Measurements from ENCODE around the gene AGBL4. TPM values are rescaled to one million over a fixed set of nuclear protein-coding genes. Genes with fewer than 3 reads are reported as not detected.

Gene AGBL4
- total and polyA plus RNA-seq, 9 of the 15 experiments (the other 6 are each of a cell fraction or from before 2014, with no cell fraction given): 0.11 TPM; not detected in 7

- DNase-seq (ENCODE audit: extremely low read depth in 1 of 4, low spot score in 3 of 4) (no peak), FAIRE-seq (no peak), ATAC-seq (peak; percentile 22; the same call in 1 of the 3 replicates)
- Histone ChIP-seq H3K9ac (ENCODE audit: insufficient read depth in 1 of 2, low read depth in 2 of 2, low read length in 2 of 2) (no peak overlapping the region), H3K9me3 (replicated peaks; ENCODE audit: control insufficient read depth, insufficient read depth, low read depth, low read length) (no peaks in the 10 kb centered on the region), H3K9me1 (ENCODE audit: control insufficient read depth, insufficient read depth, low read length) (no peaks in the 10 kb centered on the region), H4K20me1 (replicated peaks; ENCODE audit: control insufficient read depth, insufficient read depth, low read length) (no peaks in the 10 kb centered on the region), H3K27ac (ENCODE audit: extremely low read depth, low read depth, low read length) (no peak overlapping the region), H3K4me2 (ENCODE audit: insufficient read depth, low read length) (no peak overlapping the region), H3K36me3 (ENCODE audit: control insufficient read depth, insufficient read depth, low read length) (no peaks in the 10 kb centered on the region), H3K79me2 (ENCODE audit: control insufficient read depth, insufficient read depth, low read length) (no peaks in the 10 kb centered on the region), H3K4me1 (replicated peaks in 1 of 2; ENCODE audit: control insufficient read depth in 2 of 2, insufficient read depth in 2 of 2, low read length in 2 of 2) (no peaks in the 10 kb centered on the region; a peak in 1 of 5 replicates), H3K27me3 (ENCODE audit: control insufficient read depth in 2 of 2, insufficient read depth in 2 of 2, low read length in 2 of 2) (no peaks in the 10 kb centered on the region), H3K4me3 (no peak overlapping the region), H2AFZ (ENCODE audit: low read depth, low read length) (no peak overlapping the region)
- intact Hi-C loops (cut with micrococcal nuclease) (no loop called here), in situ Hi-C loops (cut with MboI) (no loop called here)
- 20% methylated on average over 54 of the region's 72 CpGs for WGBS (ENCODE audit: insufficient coverage, low coverage, missing lambda C conversion rate)
- POLR2A ChIA-PET: no interaction called here
- no TSS peak for BruUV-seq (replicated peaks)
- CTCF ChIA-PET (ENCODE audit: low intra/inter-chr PET ratio): no interaction called here
- TF ChIP-seq FOXA3 (CRISPR knock-in tag; conservative IDR thresholded peaks at IDR 0.05 in 1 of 2, IDR thresholded peaks at IDR 0.05 in 1 of 2) (no peak), NCOA2 (IDR thresholded peaks at IDR 0.05; ENCODE audit: partially characterized antibody in 2 of 2) (no peak), ZNF184 (CRISPR knock-in tag; IDR thresholded peaks at IDR 0.05) (no peak)
Observed at GRCh38 chr1:50047916-50048694, 24.4 kb upstream of the AGBL4 start.

- no peak overlapping the region for H3K9ac ChIP-seq (ENCODE audit: insufficient read depth in 1 of 2, low read depth in 2 of 2, low read length in 2 of 2)
- FAIRE-seq: no peak
- no peak overlapping the region for H3K4me2 ChIP-seq (ENCODE audit: insufficient read depth, low read length)
- POLR2A ChIA-PET: no interaction called here
- BruUV-seq (replicated peaks): no TSS peak
- no peaks in the 10 kb centered on the region for H3K9me1 ChIP-seq (ENCODE audit: control insufficient read depth, insufficient read depth, low read length)
- no peak overlapping the region for H2AFZ ChIP-seq (ENCODE audit: low read depth, low read length)
- 0% methylated on average over 5 of the region's 5 CpGs for WGBS (ENCODE audit: insufficient coverage, low coverage, missing lambda C conversion rate)
- H3K4me3 ChIP-seq: no peak overlapping the region
- no peak for DNase-seq (ENCODE audit: extremely low read depth in 1 of 4, low spot score in 3 of 4)
- CTCF ChIA-PET (ENCODE audit: low intra/inter-chr PET ratio): no interaction called here
- no peaks in the 10 kb centered on the region for H3K79me2 ChIP-seq (ENCODE audit: control insufficient read depth, insufficient read depth, low read length)
- H3K27ac ChIP-seq (ENCODE audit: extremely low read depth, low read depth, low read length): no peak overlapping the region
- H3K27me3 ChIP-seq (ENCODE audit: control insufficient read depth in 2 of 2, insufficient read depth in 2 of 2, low read length in 2 of 2): no peaks in the 10 kb centered on the region
- no peaks in the 10 kb centered on the region for H3K36me3 ChIP-seq (ENCODE audit: control insufficient read depth, insufficient read depth, low read length)
- ATAC-seq: no peak
- no peaks in the 10 kb centered on the region for H3K9me3 ChIP-seq (replicated peaks; ENCODE audit: control insufficient read depth, insufficient read depth, low read depth, low read length)
- TF ChIP-seq ZNF584 (CRISPR knock-in tag; IDR thresholded peaks at IDR 0.05; ENCODE audit: low read depth) (no peak), MAFF (IDR thresholded peaks at IDR 0.05; ENCODE audit: low read length) (0 out of 2 replicates have a peak, but pooled peaks have one; percentile 6), CBX1 (IDR thresholded peaks at IDR 0.05; ENCODE audit: low read depth) (no peak), C11orf30 (IDR thresholded peaks at IDR 0.05; ENCODE audit: low read depth) (peak; percentile 23; the same call in 1 of the 2 replicates), ZNF316 (IDR thresholded peaks at IDR 0.05) (0 out of 2 replicates have a peak, but pooled peaks have one; percentile 32)
- intact Hi-C loops (cut with micrococcal nuclease): no loop called here
- H3K4me1 ChIP-seq (replicated peaks in 1 of 2; ENCODE audit: control insufficient read depth in 2 of 2, insufficient read depth in 2 of 2, low read length in 2 of 2): no peaks in the 10 kb centered on the region
- in situ Hi-C loops (cut with MboI): no loop called here
- H4K20me1 ChIP-seq (replicated peaks; ENCODE audit: control insufficient read depth, insufficient read depth, low read length): no peaks in the 10 kb centered on the region
Observed at GRCh38 chr1:50038237-50038809, 14.6 kb upstream of the AGBL4 start.
